ENCODE measurements around the gene INVS. TPM values are rescaled to one million over a fixed set of nuclear protein-coding genes. Genes with fewer than 3 reads are reported as not detected.

Gene INVS
- total RNA-seq, 4 donors from 2014 or later, result 5.5 to 13.9 (median 6.7) TPM

- DNase-seq (no peak), ATAC-seq (no peak)
- Histone ChIP-seq H3K27ac (no peak overlapping the region), H3K27me3 (no peaks in the 10 kb centered on the region), H3K9me3 (no peaks in the 10 kb centered on the region), H3K4me1 (peaks cover 46 to 48% of the 10 kb centered on the region in 2 donors), H3K36me3 (no peaks in the 10 kb centered on the region), H3K4me3 (no peak overlapping the region)
- in situ Hi-C loops (cut with MboI; ENCODE audit: low sequenced_read_pairs in 4 of 4), result no loop called here
- intact Hi-C loops (cut with DNase I; ENCODE audit: low total_unique reads), result loop anchor here (5.0 kb wide), 4 partner anchors 69 to 874 kb away; partner anchors contain the start of genes ALG2, NR4A3, SEC61B and TEX10
- TF ChIP-seq CTCF (IDR thresholded peaks at IDR 0.05 in 4 of 5, conservative IDR thresholded peaks at IDR 0.05 in 1 of 5) (no peak), POLR2A (IDR thresholded peaks at IDR 0.05) (no peak)
Measured at GRCh38 chr9:100096378-100096916, 2.6 kb upstream of the INVS start.

GRCh38 chr9:100098046-100098886 is 777 bp upstream of the INVS start:
- no peaks in the 10 kb centered on the region for H3K36me3 ChIP-seq
- DNase-seq (peak; percentile 76 to 81), ATAC-seq (peak; percentile 63 to 64)
- intact Hi-C loops (cut with DNase I; ENCODE audit: low total_unique reads) (loop anchor here (2.0 to 5.0 kb wide), 5 partner anchors 71 to 876 kb away; partner anchors contain the start of genes ALG2, NR4A3, SEC61B and TEX10), in situ Hi-C loops (cut with MboI; ENCODE audit: low sequenced_read_pairs in 4 of 4) (no loop called here)
- TF ChIP-seq POLR2A (IDR thresholded peaks at IDR 0.05) (no peak), CTCF (IDR thresholded peaks at IDR 0.05 in 4 of 5, conservative IDR thresholded peaks at IDR 0.05 in 1 of 5) (peak in 1 of 5 experiments; percentile 13)
- H3K27ac ChIP-seq, result peak overlapping the region; percentile 90 to 99 (median 95)
- peak overlapping the region; percentile 87 to 98 (median 98) for H3K4me3 ChIP-seq
- no peaks in the 10 kb centered on the region for H3K27me3 ChIP-seq
- no peaks in the 10 kb centered on the region for H3K9me3 ChIP-seq
- peaks cover 32 to 46% of the 10 kb centered on the region in 2 donors for H3K4me1 ChIP-seq

DNA sequence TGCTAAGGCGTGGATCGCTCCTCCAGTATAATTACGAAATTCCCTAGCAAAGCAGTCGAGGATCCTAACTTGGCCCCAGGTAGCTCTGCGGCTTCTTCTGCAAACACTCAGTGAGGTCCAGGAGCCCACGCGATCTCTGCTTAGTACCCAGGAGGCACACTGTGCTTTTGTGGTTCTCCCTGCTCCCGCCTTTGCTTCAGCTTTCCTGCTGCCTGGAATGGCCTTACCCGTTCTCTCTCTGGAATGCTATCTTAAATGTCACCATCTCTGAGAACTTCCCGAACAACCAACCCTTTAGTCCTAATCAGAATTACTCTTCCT is 639 bp downstream of the INVS start:
- in situ Hi-C loops (cut with MboI; ENCODE audit: low sequenced_read_pairs in 4 of 4) (no loop called here), intact Hi-C loops (cut with DNase I; ENCODE audit: low total_unique reads) (loop anchor here (1.0 to 5.0 kb wide), 6 partner anchors 12 to 877 kb away; partner anchors contain the start of genes ALG2, NR4A3, SEC61B and TEX10)
- H3K27me3 ChIP-seq, result no peaks in the 10 kb centered on the region
- H3K4me1 ChIP-seq, result peaks cover 31 to 36% of the 10 kb centered on the region in 2 donors
- H3K9me3 ChIP-seq, result no peaks in the 10 kb centered on the region
- DNase-seq (no peak), ATAC-seq (no peak)
- H3K27ac ChIP-seq, result peak overlapping the region; percentile 90 to 99 (median 95)
- H3K36me3 ChIP-seq, result peaks cover 0 to 10% of the 10 kb centered on the region in 2 donors
- H3K4me3 ChIP-seq, result peak overlapping the region; percentile 87 to 98 (median 98)
- no peak for TF ChIP-seq CTCF (IDR thresholded peaks at IDR 0.05 in 4 of 5, conservative IDR thresholded peaks at IDR 0.05 in 1 of 5)
- TF ChIP-seq POLR2A (IDR thresholded peaks at IDR 0.05), result no peak

GRCh38 chr9:100100146-100100667 is 1.2 kb downstream of the INVS start:
- peaks cover 0 to 15% of the 10 kb centered on the region in 2 donors for H3K36me3 ChIP-seq
- ATAC-seq (no peak), DNase-seq (no peak)
- H3K4me3 ChIP-seq, result peak overlapping the region; percentile 87 to 98 (median 98)
- peak overlapping the region; percentile 90 to 99 (median 95) for H3K27ac ChIP-seq
- H3K27me3 ChIP-seq, result no peaks in the 10 kb centered on the region
- no peak for TF ChIP-seq CTCF (IDR thresholded peaks at IDR 0.05 in 4 of 5, conservative IDR thresholded peaks at IDR 0.05 in 1 of 5)
- intact Hi-C loops (cut with DNase I; ENCODE audit: low total_unique reads), result no loop called here
- H3K9me3 ChIP-seq, result no peaks in the 10 kb centered on the region
- H3K4me1 ChIP-seq, result peaks cover 31 to 36% of the 10 kb centered on the region in 2 donors
- in situ Hi-C loops (cut with MboI; ENCODE audit: low sequenced_read_pairs in 4 of 4), result no loop called here
